GM23248 (cell line): ENCODE measurements around the gene DKC1. TPM values are rescaled to one million over a fixed set of nuclear protein-coding genes. Genes with fewer than 3 reads are reported as not detected.
A peak's percentile ranks its signal among the peaks of the same experiment; 100 is the strongest.

Experiments used
- DNase-seq: peaks from one replicate; pipeline ENCODE4 v3.0.0-alpha.2; 2015
- H2AFZ ChIP-seq: fragments of 200-600 bp; sonication (generic); 2 replicates; pipeline ENCODE4 v1.6.1; 2016; ENCODE audit warnings: antibody characterized with exemption
- H3F3A ChIP-seq: fragments of 200-600 bp; sonication (generic); 2 replicates; pipeline ENCODE4 v1.6.1; 2016; ENCODE audit warnings: mild to moderate bottlenecking, antibody characterized with exemption, mixed run types; ENCODE audit not compliant: insufficient read depth
- H3K27ac ChIP-seq: fragments of 200-600 bp; sonication (generic); 2 replicates; pipeline ENCODE4 v1.5.1; 2016; ENCODE audit warnings: mild to moderate bottlenecking
- H3K27me3 ChIP-seq: fragments of 200-600 bp; sonication (generic); replicated peaks from 2 replicates; pipeline ENCODE4 v1.6.1; 2016; ENCODE audit warnings: mild to moderate bottlenecking; ENCODE audit not compliant: insufficient read depth
- H3K36me3 ChIP-seq: fragments of 200-600 bp; sonication (generic); 2 replicates; pipeline ENCODE4 v1.6.1; 2016; ENCODE audit warnings: low read depth, mild to moderate bottlenecking
- H3K4me1 ChIP-seq: fragments of 200-600 bp; sonication (generic); 2 replicates; pipeline ENCODE4 v1.6.1; 2016; ENCODE audit warnings: mild to moderate bottlenecking; ENCODE audit not compliant: insufficient read depth
- H3K4me2 ChIP-seq: fragments of 200-600 bp; sonication (generic); one replicate; pipeline ENCODE4 v1.6.1; 2016; ENCODE audit warnings: mild to moderate bottlenecking; ENCODE audit not compliant: unreplicated experiment
- H3K4me3 ChIP-seq: fragments of 200-600 bp; sonication (generic); 2 replicates; pipeline ENCODE4 v1.5.1; 2016; ENCODE audit warnings: mild to moderate bottlenecking
- H3K79me2 ChIP-seq: fragments of 200-600 bp; sonication (generic); 2 replicates; pipeline ENCODE4 v1.6.1; 2016; ENCODE audit warnings: mild to moderate bottlenecking; ENCODE audit not compliant: insufficient read depth
- H3K9ac ChIP-seq: fragments of 200-600 bp; sonication (generic); 2 replicates; pipeline ENCODE4 v1.6.1; 2016; ENCODE audit warnings: mild to moderate bottlenecking
- H3K9me2 ChIP-seq: fragments of 200-600 bp; sonication (generic); 2 replicates; pipeline ENCODE4 v1.6.1; 2016; ENCODE audit warnings: mixed run types, mild to moderate bottlenecking, moderate library complexity; ENCODE audit not compliant: insufficient read depth
- H3K9me3 ChIP-seq: fragments of 200-600 bp; sonication (generic); one replicate; pipeline ENCODE4 v1.6.1; 2017; ENCODE audit warnings: low read depth
- H4K20me1 ChIP-seq: fragments of 200-600 bp; sonication (generic); 2 replicates; pipeline ENCODE4 v1.6.0; 2016; ENCODE audit not compliant: insufficient read depth
- EZH2 ChIP-seq: fragments of 200-600 bp; sonication (generic); IDR thresholded peaks from 2 replicates; pipeline ENCODE4 v1.6.1; 2018; ENCODE audit warnings: antibody characterized with exemption, mild to moderate bottlenecking; ENCODE audit not compliant: insufficient read depth, poor library complexity, severe bottlenecking
- EZH2phosphoT487 ChIP-seq: fragments of 200-600 bp; sonication (generic); IDR thresholded peaks from 2 replicates; pipeline ENCODE4 v1.6.1; 2018; ENCODE audit warnings: antibody characterized with exemption, moderate library complexity, mild to moderate bottlenecking, low read depth; ENCODE audit not compliant: insufficient read depth
- WGBS, 2 experiments: methylation state at CpG; one replicate each; pipeline ENCODE4 v1.1.6; 2015 to 2017; ENCODE audit warnings: low lambda C conversion rate in 2 of 2, low coverage in 1 of 2; ENCODE audit errors: missing lambda C conversion rate in 2 of 2; 5-methylcytosine and 5-hydroxymethylcytosine counted together
- in situ Hi-C: fragments of 300-500 bp; cut with MboI; formaldehyde crosslinking; loops from 2 replicates; pipeline ENCODE4 v1.15.0; 2020
- polyA plus RNA-seq: library from polyadenylated mRNA; unstranded; fragments of >200 nt; fragmentation: Nextera tagmentation; extraction: Ambion mirVana; gene quantifications from 2 replicates; pipeline ENCODE4 v1.2.1, GENCODE V29; 2016
- total RNA-seq: library from RNA; depleted of rRNA; stranded (reverse); fragments of >200 nt; shearing (Covaris generic); gene quantifications from 2 replicates; pipeline ENCODE4 v1.2.3, GENCODE V29; 2014

The DKC1 gene
- total and polyA plus RNA-seq, 2 experiments from 2014 or later, result 40.1 to 42.9 TPM

DNA sequence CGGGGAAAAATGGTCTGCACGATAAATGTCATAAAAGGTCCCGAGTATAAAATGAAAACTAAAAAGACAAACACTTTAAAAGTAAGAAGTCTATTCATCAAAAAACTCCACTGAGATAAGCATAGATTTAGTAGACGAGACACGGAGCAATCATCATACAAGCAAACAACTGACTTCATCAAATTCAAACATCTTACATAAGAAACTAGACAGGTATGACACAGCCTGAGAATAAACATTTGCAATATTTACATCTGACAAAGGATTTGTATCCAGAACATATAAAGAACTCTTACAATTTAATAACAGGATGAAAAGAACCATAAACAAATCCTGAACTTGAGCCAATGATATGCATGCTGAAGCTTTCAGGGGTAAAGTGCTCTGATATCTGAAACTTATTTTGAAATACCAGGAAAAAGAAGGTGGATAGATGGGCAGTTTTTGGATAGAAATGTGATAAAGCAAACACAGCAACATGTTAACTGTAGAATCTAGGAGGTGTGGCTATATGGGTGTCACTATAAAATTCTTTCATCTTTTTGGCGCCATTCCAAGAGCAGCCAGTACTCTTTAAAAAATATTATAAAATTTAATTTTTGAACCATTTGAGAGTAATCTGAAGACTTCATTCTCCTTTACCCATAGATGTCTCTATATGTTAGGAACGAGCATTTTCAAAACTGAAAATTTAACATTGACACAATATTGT is 30.6 kb downstream of the DKC1 start:
- H3F3A ChIP-seq, result no peaks in the 10 kb centered on the region
- no peaks in the 10 kb centered on the region for H3K4me1 ChIP-seq
- no peak for DNase-seq
- no peak overlapping the region for H3K27ac ChIP-seq
- H3K9me2 ChIP-seq, result no peaks in the 10 kb centered on the region
- H4K20me1 ChIP-seq, result no peaks in the 10 kb centered on the region
- in situ Hi-C loops, result no loop called here
- H3K4me2 ChIP-seq, result no peak overlapping the region
- no peak overlapping the region for H3K9ac ChIP-seq
- H3K4me3 ChIP-seq, result no peak overlapping the region
- no peak overlapping the region for H2AFZ ChIP-seq
- TF ChIP-seq EZH2phosphoT487 (no peak), EZH2 (no peak)
- no peaks in the 10 kb centered on the region for H3K27me3 ChIP-seq
- WGBS, 2 experiments, result 93 to 95% methylated on average over 7 of the region's 7 CpGs
- no peaks in the 10 kb centered on the region for H3K36me3 ChIP-seq
- no peaks in the 10 kb centered on the region for H3K79me2 ChIP-seq
- H3K9me3 ChIP-seq, result no peaks in the 10 kb centered on the region

DNA sequence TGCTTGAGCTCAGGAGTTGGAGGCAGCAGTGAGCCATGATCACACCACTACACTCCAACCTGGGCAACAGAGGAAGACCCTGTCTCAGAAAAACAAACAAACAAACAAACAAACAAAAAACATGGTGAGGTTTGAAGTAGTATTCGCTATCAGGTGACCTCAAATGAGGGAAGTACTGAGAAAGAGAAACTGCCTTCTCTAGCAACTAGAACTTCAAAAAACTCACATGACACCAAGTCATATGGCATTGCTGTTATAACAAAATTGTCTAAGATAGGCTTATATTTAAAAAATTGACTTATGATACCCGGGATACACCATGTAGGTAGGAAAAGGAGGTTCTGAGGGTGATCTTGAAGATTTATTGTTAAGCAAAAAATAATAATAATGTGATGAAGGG is 32.4 kb downstream of the DKC1 start:
- H3F3A ChIP-seq, result peaks cover 10% of the 10 kb centered on the region; the same call in 1 of the 2 replicates
- TF ChIP-seq EZH2 (no peak), EZH2phosphoT487 (no peak)

GRCh38 chrX:154797006-154797405 is 34.3 kb downstream of the DKC1 start:
- no peaks in the 10 kb centered on the region for H3K36me3 ChIP-seq
- no peak overlapping the region for H3K27ac ChIP-seq
- no peaks in the 10 kb centered on the region for H3K9me2 ChIP-seq
- H2AFZ ChIP-seq, result no peak overlapping the region
- no peaks in the 10 kb centered on the region for H3K27me3 ChIP-seq
- H4K20me1 ChIP-seq, result no peaks in the 10 kb centered on the region
- no peak overlapping the region for H3K4me3 ChIP-seq
- in situ Hi-C loops, result no loop called here
- peaks cover 10% of the 10 kb centered on the region for H3K4me1 ChIP-seq
- no peak overlapping the region for H3K9ac ChIP-seq
- H3K9me3 ChIP-seq, result no peaks in the 10 kb centered on the region
- WGBS, 2 experiments, result 81 to 92% methylated on average over 6 of the region's 6 CpGs
- DNase-seq, result no peak
- TF ChIP-seq EZH2phosphoT487 (no peak), EZH2 (no peak)
- no peak overlapping the region for H3K4me2 ChIP-seq
- H3K79me2 ChIP-seq, result peaks cover 8% of the 10 kb centered on the region; the same call in 1 of the 2 replicates
- H3F3A ChIP-seq, result peaks cover 10% of the 10 kb centered on the region; the same call in 1 of the 2 replicates

More for the DNA sequence above, 32.4 kb downstream of the DKC1 start:
- Histone ChIP-seq H3K9me2 (no peaks in the 10 kb centered on the region), H3K27me3 (no peaks in the 10 kb centered on the region), H3K9me3 (no peaks in the 10 kb centered on the region), H3K27ac (no peak overlapping the region), H3K4me3 (no peak overlapping the region), H2AFZ (no peak overlapping the region), H3K9ac (no peak overlapping the region), H3K4me1 (peaks cover 10% of the 10 kb centered on the region), H3K79me2 (no peaks in the 10 kb centered on the region), H3K4me2 (no peak overlapping the region), H3K36me3 (no peaks in the 10 kb centered on the region), H4K20me1 (no peaks in the 10 kb centered on the region)
- in situ Hi-C loops, result no loop called here
- WGBS, 2 experiments, result 92 to 93% methylated on average over 2 of the region's 2 CpGs
- DNase-seq, result no peak

GRCh38 chrX:154799556-154800348 is 37.1 kb downstream of the DKC1 start:
- Histone ChIP-seq H3K27me3 (no peaks in the 10 kb centered on the region), H3K9me3 (no peaks in the 10 kb centered on the region), H3K4me3 (no peak overlapping the region), H3K4me2 (peak overlapping the region; percentile 42), H2AFZ (no peak overlapping the region), H3K79me2 (peaks cover 8% of the 10 kb centered on the region; the same call in 1 of the 2 replicates), H3K27ac (peak overlapping the region; percentile 79), H3K9me2 (no peaks in the 10 kb centered on the region), H3K9ac (peak overlapping the region; percentile 30), H3F3A (peaks cover 10% of the 10 kb centered on the region; the same call in 1 of the 2 replicates), H3K36me3 (no peaks in the 10 kb centered on the region), H3K4me1 (peaks cover 10% of the 10 kb centered on the region), H4K20me1 (no peaks in the 10 kb centered on the region)
- TF ChIP-seq EZH2 (no peak), EZH2phosphoT487 (no peak)
- WGBS, 2 experiments, result 83 to 86% methylated on average over 7 to 9 of the region's 9 CpGs
- in situ Hi-C loops, result no loop called here
- DNase-seq, result no peak
